Body of pancreas (tissue), 4 donors: ENCODE measurements around the gene MAP3K4.

ENCODE experiments used
- CTCF ChIP-seq, 7 experiments: fragments of 450-650 bp in 4 of 7; fragments of 200-600 bp in 3 of 7; sonication (generic) in 3 of 7; IDR thresholded peaks; one replicate each; pipeline ENCODE4 v1.5.1; 2016 to 2019; ENCODE audit warnings: antibody characterized with exemption in 7 of 7
- POLR2A ChIP-seq, 3 donors: fragments of 450-650 bp; IDR thresholded peaks; one replicate each; pipeline ENCODE4 v1.6.1; 2016; ENCODE audit warnings: antibody characterized with exemption in 3 of 3, mild to moderate bottlenecking in 2 of 3

GRCh38 chr6:161151059-161151645 is 159.6 kb downstream of the MAP3K4 start:
- TF ChIP-seq CTCF (IDR thresholded peaks at IDR 0.05) = no peak
- TF ChIP-seq POLR2A (IDR thresholded peaks at IDR 0.05) = no peak
